Measurements from ENCODE around the gene FAM24A.

FAM24A gene

GRCh38 chr10:122875843-122876466 is 34.5 kb upstream of the FAM24A start:
- Histone ChIP-seq H3K36me3 (no peaks in the 10 kb centered on the region), H3K9me3 (no peaks in the 10 kb centered on the region), H3K4me3 (ENCODE audit: low read depth in 1 of 2, low read length in 1 of 2) (no peak overlapping the region), H3K27ac (no peak overlapping the region), H3K27me3 (peaks cover 24% of the 10 kb centered on the region), H3K4me1 (ENCODE audit: control insufficient read depth in 1 of 2, insufficient read depth in 1 of 2, low read depth in 1 of 2, low read length in 1 of 2) (peaks cover 7 to 9% of the 10 kb centered on the region in 2 experiments)
- no peak for TF ChIP-seq CTCF (IDR thresholded peaks at IDR 0.05)

- TF ChIP-seq CTCF (IDR thresholded peaks at IDR 0.05), result no peak
- Histone ChIP-seq H3K4me1 (ENCODE audit: control insufficient read depth in 1 of 2, insufficient read depth in 1 of 2, low read depth in 1 of 2, low read length in 1 of 2) (peaks cover 7 to 9% of the 10 kb centered on the region in 2 experiments), H3K4me3 (ENCODE audit: low read depth in 1 of 2, low read length in 1 of 2) (no peak overlapping the region), H3K27ac (no peak overlapping the region), H3K27me3 (peaks cover 29% of the 10 kb centered on the region), H3K9me3 (no peaks in the 10 kb centered on the region), H3K36me3 (no peaks in the 10 kb centered on the region)
Observed at GRCh38 chr10:122876467-122876855, 33.9 kb upstream of the FAM24A start.

- no peaks in the 10 kb centered on the region for H3K36me3 ChIP-seq
- no peak overlapping the region for H3K27ac ChIP-seq
- no peak overlapping the region for H3K4me3 ChIP-seq (ENCODE audit: low read depth in 1 of 2, low read length in 1 of 2)
- H3K9me3 ChIP-seq, result no peaks in the 10 kb centered on the region
- TF ChIP-seq CTCF (IDR thresholded peaks at IDR 0.05), result no peak
- H3K27me3 ChIP-seq, result peaks cover 37% of the 10 kb centered on the region
- H3K4me1 ChIP-seq (ENCODE audit: control insufficient read depth in 1 of 2, insufficient read depth in 1 of 2, low read depth in 1 of 2, low read length in 1 of 2), result peaks cover 7 to 9% of the 10 kb centered on the region in 2 experiments
Observed at GRCh38 chr10:122877264-122877663, 33.1 kb upstream of the FAM24A start.

- no peak overlapping the region for H3K27ac ChIP-seq
- peak overlapping the region; percentile 54 to 63 for H3K4me3 ChIP-seq (ENCODE audit: low read depth in 1 of 2, low read length in 1 of 2)
- H3K9me3 ChIP-seq, result no peaks in the 10 kb centered on the region
- H3K4me1 ChIP-seq (ENCODE audit: control insufficient read depth in 1 of 2, insufficient read depth in 1 of 2, low read depth in 1 of 2, low read length in 1 of 2), result peaks cover 7 to 9% of the 10 kb centered on the region in 2 experiments
- H3K36me3 ChIP-seq, result no peaks in the 10 kb centered on the region
- H3K27me3 ChIP-seq, result peaks cover 40% of the 10 kb centered on the region
- no peak for TF ChIP-seq CTCF (IDR thresholded peaks at IDR 0.05)
Observed at GRCh38 chr10:122878799-122879338, 31.5 kb upstream of the FAM24A start.

GRCh38 chr10:122879339-122880273 is 30.8 kb upstream of the FAM24A start, which contains the start of gene FAM24B:
Gene FAM24B (minus strand): TSS chr10:122879581. CDS start chr10:122850515, 29,066 bp downstream.
- TF ChIP-seq CTCF (IDR thresholded peaks at IDR 0.05), result no peak
- no peaks in the 10 kb centered on the region for H3K36me3 ChIP-seq
- H3K27me3 ChIP-seq, result peaks cover 40% of the 10 kb centered on the region
- H3K4me1 ChIP-seq (ENCODE audit: control insufficient read depth in 1 of 2, insufficient read depth in 1 of 2, low read depth in 1 of 2, low read length in 1 of 2), result peaks cover 7 to 9% of the 10 kb centered on the region in 2 experiments
- no peaks in the 10 kb centered on the region for H3K9me3 ChIP-seq
- H3K4me3 ChIP-seq (ENCODE audit: low read depth in 1 of 2, low read length in 1 of 2), result peak within 1 kb of the TSS; percentile 54 to 63
- H3K27ac ChIP-seq, result no peak within 1 kb of the TSS

Data from neutrophil (primary cell).